Measurements from ENCODE around the gene PIP5K1B.
"Not testable (repeated sequence)": the region's sequence is repeated elsewhere in the genome, so short reads cannot be mapped to it uniquely, and the experiment has no call there.

Gene PIP5K1B

GRCh38 chr9:68986949-68987348 is 281.9 kb downstream of the PIP5K1B start:
- H3K9me3 ChIP-seq (ENCODE audit: control insufficient read depth, insufficient read depth, low read length); H3K27me3 ChIP-seq (ENCODE audit: control insufficient read depth, insufficient read depth, low read length); H3K36me3 ChIP-seq (ENCODE audit: control insufficient read depth, insufficient read depth, low read length); H3K4me1 ChIP-seq (ENCODE audit: control insufficient read depth, insufficient read depth, low read length); H3K27ac ChIP-seq (ENCODE audit: low read depth, low read length); H3K4me3 ChIP-seq (ENCODE audit: low read depth, low read length); H3K9ac ChIP-seq (ENCODE audit: low read depth, low read length): not testable (repeated sequence)

- no peak overlapping the region for H3K4me3 ChIP-seq (ENCODE audit: low read depth, low read length)
- no peak overlapping the region for H3K9ac ChIP-seq (ENCODE audit: low read depth, low read length)
- no peaks in the 10 kb centered on the region for H3K9me3 ChIP-seq (ENCODE audit: control insufficient read depth, insufficient read depth, low read length)
- no peaks in the 10 kb centered on the region for H3K36me3 ChIP-seq (ENCODE audit: control insufficient read depth, insufficient read depth, low read length)
- no peaks in the 10 kb centered on the region for H3K27me3 ChIP-seq (ENCODE audit: control insufficient read depth, insufficient read depth, low read length)
- H3K27ac ChIP-seq (ENCODE audit: low read depth, low read length) = no peak overlapping the region
- no peaks in the 10 kb centered on the region for H3K4me1 ChIP-seq (ENCODE audit: control insufficient read depth, insufficient read depth, low read length)
These were observed 286.4 kb downstream of the PIP5K1B start for GRCh38 chr9:68991457-68991856.

GRCh38 chr9:68995776-68996175 is 290.7 kb downstream of the PIP5K1B start:
- Histone ChIP-seq H3K9ac (ENCODE audit: low read depth, low read length) (no peak overlapping the region), H3K27me3 (ENCODE audit: control insufficient read depth, insufficient read depth, low read length) (no peaks in the 10 kb centered on the region), H3K4me3 (ENCODE audit: low read depth, low read length) (no peak overlapping the region), H3K27ac (ENCODE audit: low read depth, low read length) (no peak overlapping the region), H3K9me3 (ENCODE audit: control insufficient read depth, insufficient read depth, low read length) (no peaks in the 10 kb centered on the region), H3K4me1 (ENCODE audit: control insufficient read depth, insufficient read depth, low read length) (peaks cover 26% of the 10 kb centered on the region), H3K36me3 (ENCODE audit: control insufficient read depth, insufficient read depth, low read length) (no peaks in the 10 kb centered on the region)

GRCh38 chr9:68996462-68996861 is 291.4 kb downstream of the PIP5K1B start:
- H3K9me3 ChIP-seq (ENCODE audit: control insufficient read depth, insufficient read depth, low read length) = no peaks in the 10 kb centered on the region
- H3K4me3 ChIP-seq (ENCODE audit: low read depth, low read length) = no peak overlapping the region
- H3K36me3 ChIP-seq (ENCODE audit: control insufficient read depth, insufficient read depth, low read length) = no peaks in the 10 kb centered on the region
- peaks cover 26% of the 10 kb centered on the region for H3K4me1 ChIP-seq (ENCODE audit: control insufficient read depth, insufficient read depth, low read length)
- H3K27ac ChIP-seq (ENCODE audit: low read depth, low read length) = no peak overlapping the region
- H3K9ac ChIP-seq (ENCODE audit: low read depth, low read length) = no peak overlapping the region
- no peaks in the 10 kb centered on the region for H3K27me3 ChIP-seq (ENCODE audit: control insufficient read depth, insufficient read depth, low read length)

- Histone ChIP-seq H3K9me3 (ENCODE audit: control insufficient read depth, insufficient read depth, low read length) (no peaks in the 10 kb centered on the region), H3K4me1 (ENCODE audit: control insufficient read depth, insufficient read depth, low read length) (peaks cover 26% of the 10 kb centered on the region), H3K36me3 (ENCODE audit: control insufficient read depth, insufficient read depth, low read length) (no peaks in the 10 kb centered on the region), H3K27me3 (ENCODE audit: control insufficient read depth, insufficient read depth, low read length) (no peaks in the 10 kb centered on the region), H3K4me3 (ENCODE audit: low read depth, low read length) (no peak overlapping the region), H3K9ac (ENCODE audit: low read depth, low read length) (no peak overlapping the region), H3K27ac (ENCODE audit: low read depth, low read length) (peak overlapping the region; percentile 39)
These were observed 292.6 kb downstream of the PIP5K1B start for GRCh38 chr9:68997666-68998065.

GRCh38 chr9:68998385-68998784 is 293.3 kb downstream of the PIP5K1B start:
- H3K36me3 ChIP-seq (ENCODE audit: control insufficient read depth, insufficient read depth, low read length) = no peaks in the 10 kb centered on the region
- no peak overlapping the region for H3K27ac ChIP-seq (ENCODE audit: low read depth, low read length)
- no peak overlapping the region for H3K9ac ChIP-seq (ENCODE audit: low read depth, low read length)
- no peaks in the 10 kb centered on the region for H3K27me3 ChIP-seq (ENCODE audit: control insufficient read depth, insufficient read depth, low read length)
- H3K9me3 ChIP-seq (ENCODE audit: control insufficient read depth, insufficient read depth, low read length) = no peaks in the 10 kb centered on the region
- no peak overlapping the region for H3K4me3 ChIP-seq (ENCODE audit: low read depth, low read length)
- peaks cover 26% of the 10 kb centered on the region for H3K4me1 ChIP-seq (ENCODE audit: control insufficient read depth, insufficient read depth, low read length)

- Histone ChIP-seq H3K9me3 (ENCODE audit: control insufficient read depth, insufficient read depth, low read length) (no peaks in the 10 kb centered on the region), H3K4me1 (ENCODE audit: control insufficient read depth, insufficient read depth, low read length) (peaks cover 26% of the 10 kb centered on the region), H3K27ac (ENCODE audit: low read depth, low read length) (no peak overlapping the region), H3K9ac (ENCODE audit: low read depth, low read length) (no peak overlapping the region), H3K27me3 (ENCODE audit: control insufficient read depth, insufficient read depth, low read length) (no peaks in the 10 kb centered on the region), H3K4me3 (ENCODE audit: low read depth, low read length) (no peak overlapping the region), H3K36me3 (ENCODE audit: control insufficient read depth, insufficient read depth, low read length) (no peaks in the 10 kb centered on the region)
These were observed 293.8 kb downstream of the PIP5K1B start for GRCh38 chr9:68998812-68999211.

GRCh38 chr9:68999393-69000105 is 294.5 kb downstream of the PIP5K1B start:
- no peak overlapping the region for H3K4me3 ChIP-seq (ENCODE audit: low read depth, low read length)
- no peaks in the 10 kb centered on the region for H3K36me3 ChIP-seq (ENCODE audit: control insufficient read depth, insufficient read depth, low read length)
- H3K27me3 ChIP-seq (ENCODE audit: control insufficient read depth, insufficient read depth, low read length) = no peaks in the 10 kb centered on the region
- peaks cover 26% of the 10 kb centered on the region for H3K4me1 ChIP-seq (ENCODE audit: control insufficient read depth, insufficient read depth, low read length)
- H3K9me3 ChIP-seq (ENCODE audit: control insufficient read depth, insufficient read depth, low read length) = no peaks in the 10 kb centered on the region
- no peak overlapping the region for H3K27ac ChIP-seq (ENCODE audit: low read depth, low read length)
- H3K9ac ChIP-seq (ENCODE audit: low read depth, low read length) = no peak overlapping the region

GRCh38 chr9:69001921-69002320 is 296.9 kb downstream of the PIP5K1B start:
- H3K36me3 ChIP-seq (ENCODE audit: control insufficient read depth, insufficient read depth, low read length) = no peaks in the 10 kb centered on the region
- H3K9ac ChIP-seq (ENCODE audit: low read depth, low read length) = no peak overlapping the region
- H3K4me1 ChIP-seq (ENCODE audit: control insufficient read depth, insufficient read depth, low read length) = peaks cover 25% of the 10 kb centered on the region
- no peaks in the 10 kb centered on the region for H3K9me3 ChIP-seq (ENCODE audit: control insufficient read depth, insufficient read depth, low read length)
- no peaks in the 10 kb centered on the region for H3K27me3 ChIP-seq (ENCODE audit: control insufficient read depth, insufficient read depth, low read length)
- H3K4me3 ChIP-seq (ENCODE audit: low read depth, low read length) = no peak overlapping the region
- no peak overlapping the region for H3K27ac ChIP-seq (ENCODE audit: low read depth, low read length)

GRCh38 chr9:69003051-69003450 is 298.0 kb downstream of the PIP5K1B start:
- Histone ChIP-seq H3K27ac (ENCODE audit: low read depth, low read length) (no peak overlapping the region), H3K4me1 (ENCODE audit: control insufficient read depth, insufficient read depth, low read length) (peaks cover 15% of the 10 kb centered on the region), H3K9ac (ENCODE audit: low read depth, low read length) (no peak overlapping the region), H3K4me3 (ENCODE audit: low read depth, low read length) (no peak overlapping the region), H3K27me3 (ENCODE audit: control insufficient read depth, insufficient read depth, low read length) (no peaks in the 10 kb centered on the region), H3K36me3 (ENCODE audit: control insufficient read depth, insufficient read depth, low read length) (no peaks in the 10 kb centered on the region), H3K9me3 (ENCODE audit: control insufficient read depth, insufficient read depth, low read length) (no peaks in the 10 kb centered on the region)

GRCh38 chr9:69004836-69005235 is 299.8 kb downstream of the PIP5K1B start:
- H3K4me1 ChIP-seq (ENCODE audit: control insufficient read depth, insufficient read depth, low read length) = peaks cover 2% of the 10 kb centered on the region; the same call in 1 of the 2 replicates
- no peak overlapping the region for H3K4me3 ChIP-seq (ENCODE audit: low read depth, low read length)
- no peak overlapping the region for H3K9ac ChIP-seq (ENCODE audit: low read depth, low read length)
- no peaks in the 10 kb centered on the region for H3K9me3 ChIP-seq (ENCODE audit: control insufficient read depth, insufficient read depth, low read length)
- H3K27me3 ChIP-seq (ENCODE audit: control insufficient read depth, insufficient read depth, low read length) = no peaks in the 10 kb centered on the region
- no peak overlapping the region for H3K27ac ChIP-seq (ENCODE audit: low read depth, low read length)
- no peaks in the 10 kb centered on the region for H3K36me3 ChIP-seq (ENCODE audit: control insufficient read depth, insufficient read depth, low read length)

Measured in HUES48 (cell line).